ENCODE data around the gene CAT.

The CAT gene

DNA sequence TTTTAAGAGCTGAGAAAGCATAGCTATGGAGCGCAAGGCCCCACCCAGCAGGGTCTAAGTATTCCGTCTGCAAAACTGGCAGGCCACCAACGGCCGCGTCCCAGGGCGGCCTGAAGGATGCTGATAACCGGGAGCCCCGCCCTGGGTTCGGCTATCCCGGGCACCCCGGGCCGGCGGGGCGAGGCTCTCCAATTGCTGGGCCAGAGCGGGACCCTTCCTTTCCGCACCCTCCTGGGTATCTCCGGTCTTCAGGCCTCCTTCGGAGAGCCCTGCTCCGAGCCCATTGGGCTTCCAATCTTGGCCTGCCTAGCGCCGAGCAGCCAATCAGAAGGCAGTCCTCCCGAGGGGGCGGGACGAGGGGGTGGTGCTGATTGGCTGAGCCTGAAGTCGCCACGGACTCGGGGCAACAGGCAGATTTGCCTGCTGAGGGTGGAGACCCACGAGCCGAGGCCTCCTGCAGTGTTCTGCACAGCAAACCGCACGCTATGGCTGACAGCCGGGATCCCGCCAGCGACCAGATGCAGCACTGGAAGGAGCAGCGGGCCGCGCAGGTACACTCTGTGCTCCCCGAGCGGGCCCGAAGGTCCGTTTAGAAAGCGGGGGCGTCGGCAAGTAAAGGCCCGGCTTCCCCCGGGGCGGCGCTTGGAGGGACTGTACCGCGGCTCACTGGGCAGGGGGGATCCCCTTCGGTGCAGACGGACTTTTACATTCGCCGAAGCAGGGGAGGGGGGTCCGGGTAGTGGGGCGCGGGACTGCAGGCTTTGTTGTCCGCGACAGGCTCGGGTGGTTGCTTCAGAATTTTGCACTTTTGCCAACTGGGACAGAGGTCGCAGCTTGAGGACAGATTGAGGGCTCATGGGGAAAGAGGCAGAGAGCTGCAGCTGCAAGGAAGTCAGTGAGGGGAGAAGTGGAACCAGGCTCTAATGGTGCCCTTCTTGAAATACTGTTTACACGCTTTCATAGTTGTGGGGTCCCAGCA, at the start of gene CAT:
CAT (plus strand) TSS at position 406 of the 979 bp plus-strand sequence; CDS start at position 486, 80 bp downstream.
- peak; percentile 95 for DNase-seq (ENCODE audit: low read depth in 2 of 2, low spot score in 1 of 2)

DNA sequence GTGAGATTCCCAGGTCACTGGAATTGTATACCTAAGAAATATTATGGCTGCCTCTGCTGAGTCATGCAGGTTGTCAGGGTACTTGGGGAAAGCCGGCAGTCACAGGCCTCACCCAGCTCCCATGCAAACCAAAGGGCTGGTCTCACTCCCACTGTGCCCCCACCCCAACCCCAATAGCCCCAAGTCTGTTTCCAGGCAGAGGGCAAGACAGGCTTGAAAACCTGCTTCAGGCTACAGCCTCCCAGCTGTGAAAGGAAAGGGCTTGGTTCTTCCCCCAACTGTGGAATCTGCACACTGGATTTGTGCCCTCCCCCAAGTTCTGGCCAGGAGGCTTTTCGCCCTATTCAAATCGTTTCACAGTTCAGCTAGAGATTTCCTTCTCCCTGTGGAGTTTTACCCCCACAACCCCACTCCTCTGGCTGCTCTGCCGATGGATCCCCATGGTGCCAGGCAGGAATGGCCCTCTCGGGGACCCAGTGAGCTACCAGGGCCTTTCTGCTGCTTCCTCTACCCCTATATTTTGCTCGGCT, 43.9 kb upstream of the CAT start:
- no peak for DNase-seq (ENCODE audit: low read depth in 2 of 2, low spot score in 1 of 2)

DNA sequence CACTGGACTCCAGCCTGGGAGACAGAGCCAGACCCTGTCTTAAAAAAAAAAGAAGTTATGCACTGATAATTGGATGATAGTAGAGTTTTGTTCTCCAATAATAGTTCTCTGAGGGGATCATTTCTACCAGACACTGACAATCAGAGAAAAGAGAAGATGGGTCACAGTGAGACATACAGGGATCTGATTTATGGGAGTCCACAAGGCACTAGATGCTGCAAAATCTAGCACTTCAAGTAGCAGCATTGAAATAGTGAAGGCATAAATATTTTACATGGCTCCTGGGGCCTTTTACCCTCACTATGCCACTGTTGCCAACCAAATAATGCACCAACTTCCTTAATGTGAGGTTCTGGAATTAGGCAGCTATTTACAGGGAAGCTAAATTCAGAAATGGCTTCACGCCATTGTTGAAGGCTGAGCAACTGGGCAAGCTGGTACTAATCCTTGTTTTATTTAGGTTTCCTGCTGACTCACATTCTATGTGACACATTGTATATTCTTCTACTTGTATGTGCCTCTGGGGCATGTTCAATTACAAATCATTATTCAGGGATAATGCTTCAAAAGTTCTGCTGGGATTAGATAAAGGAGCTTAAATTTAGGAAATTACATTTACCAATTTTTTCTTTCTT, 42.7 kb upstream of the CAT start:
- DNase-seq (ENCODE audit: low read depth in 2 of 2, low spot score in 1 of 2), result no peak

GRCh38 chr11:34397120-34397519, 41.6 kb upstream of the CAT start:
- DNase-seq (ENCODE audit: low read depth in 2 of 2, low spot score in 1 of 2), result no peak

- DNase-seq (ENCODE audit: low read depth in 2 of 2, low spot score in 1 of 2), result no peak
Measured at GRCh38 chr11:34397811-34398210, 40.9 kb upstream of the CAT start.

GRCh38 chr11:34403431-34403830, 35.3 kb upstream of the CAT start:
- DNase-seq (ENCODE audit: low read depth in 2 of 2, low spot score in 1 of 2), result no peak

GRCh38 chr11:34404280-34404679, 34.5 kb upstream of the CAT start:
- no peak for DNase-seq (ENCODE audit: low read depth in 2 of 2, low spot score in 1 of 2)

GRCh38 chr11:34405079-34405858, 33.5 kb upstream of the CAT start:
- DNase-seq (ENCODE audit: low read depth in 2 of 2, low spot score in 1 of 2), result no peak

- DNase-seq (ENCODE audit: low read depth in 2 of 2, low spot score in 1 of 2), result no peak
Measured at GRCh38 chr11:34406413-34406812, 32.3 kb upstream of the CAT start.

GRCh38 chr11:34407121-34407813, 31.5 kb upstream of the CAT start:
- DNase-seq (ENCODE audit: low read depth in 2 of 2, low spot score in 1 of 2), result no peak

GRCh38 chr11:34408580-34409172, 30.1 kb upstream of the CAT start:
- no peak for DNase-seq (ENCODE audit: low read depth in 2 of 2, low spot score in 1 of 2)

DNA sequence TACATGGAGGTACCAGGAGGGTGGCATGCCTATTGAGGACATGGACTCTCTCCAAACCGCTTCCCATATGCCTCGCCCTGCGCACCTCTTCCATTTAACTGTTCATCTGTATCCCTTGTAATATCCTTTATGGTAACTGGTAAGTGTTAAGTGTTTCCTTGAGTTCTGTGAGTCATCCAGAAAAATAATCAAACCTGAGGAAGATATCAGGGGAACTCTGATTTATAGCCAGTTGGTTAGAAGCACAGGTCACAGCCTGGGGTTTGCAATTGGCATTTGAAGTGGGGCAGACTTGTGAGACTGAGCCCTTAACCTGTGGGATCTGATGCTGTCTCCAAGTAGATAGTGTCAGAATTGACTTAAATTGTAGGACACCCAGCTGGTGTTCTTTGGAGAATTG, 27.6 kb upstream of the CAT start:
- DNase-seq (ENCODE audit: low read depth in 2 of 2, low spot score in 1 of 2), result no peak

DNA sequence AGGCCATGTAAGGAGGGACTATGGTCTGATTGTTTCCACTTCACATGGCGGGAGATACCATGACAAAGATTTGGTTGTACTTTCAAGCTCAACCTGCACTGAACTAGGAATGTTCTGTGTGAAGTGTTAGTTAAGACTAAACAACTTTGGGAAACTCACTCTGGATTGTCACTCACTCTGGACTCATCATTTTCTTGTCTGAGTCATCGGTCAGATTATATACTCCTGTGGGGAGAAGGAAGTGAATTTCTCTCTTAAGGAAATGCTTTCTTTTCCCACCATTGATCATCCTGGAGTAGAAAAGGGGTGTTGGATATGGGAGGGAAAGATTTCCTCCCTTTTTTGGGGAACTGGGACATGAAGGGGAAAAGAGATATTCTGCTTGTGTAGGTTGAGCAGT, 26.9 kb upstream of the CAT start:
- DNase-seq (ENCODE audit: low read depth in 2 of 2, low spot score in 1 of 2), result no peak

DNA sequence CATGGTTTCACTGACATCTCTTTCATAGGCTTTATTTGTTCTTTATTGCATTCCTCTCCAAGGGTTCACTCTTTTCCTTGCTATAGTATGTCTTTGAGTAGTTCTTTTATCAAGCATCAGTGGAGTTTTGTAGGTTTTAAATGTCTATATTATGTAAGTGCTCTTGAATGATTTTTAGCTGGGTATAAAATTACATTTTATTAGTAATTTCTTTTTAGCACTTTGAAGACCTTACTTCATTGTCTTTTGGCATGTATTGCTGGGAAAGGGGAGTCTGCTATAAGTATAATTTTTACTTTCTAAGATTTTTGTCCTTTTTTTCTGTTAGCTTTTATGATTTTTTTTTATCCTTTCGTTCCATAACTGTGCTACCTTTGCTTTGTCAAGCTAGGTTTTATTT, 25.5 kb upstream of the CAT start:
- DNase-seq (ENCODE audit: low read depth in 2 of 2, low spot score in 1 of 2), result no peak

DNA sequence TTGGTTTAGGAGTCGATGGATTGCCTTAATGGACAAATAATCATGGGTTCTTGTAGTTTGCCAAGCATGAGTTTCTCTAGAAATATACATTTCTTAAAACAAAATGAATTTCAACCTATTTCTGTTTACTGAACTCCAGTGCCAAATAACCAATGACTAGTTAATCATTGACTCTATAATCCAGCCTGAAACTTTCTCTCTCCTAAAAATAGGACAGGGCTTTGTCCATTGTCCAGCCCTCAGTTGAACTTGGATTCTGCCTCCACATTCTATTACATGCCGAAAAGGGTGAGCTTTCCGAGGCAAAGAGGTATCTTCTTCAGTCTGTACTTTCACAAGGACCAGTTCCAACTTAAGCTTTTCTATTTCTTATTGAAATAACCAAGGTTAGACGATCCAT, 23.2 kb upstream of the CAT start:
- no peak for DNase-seq (ENCODE audit: low read depth in 2 of 2, low spot score in 1 of 2)

DNA sequence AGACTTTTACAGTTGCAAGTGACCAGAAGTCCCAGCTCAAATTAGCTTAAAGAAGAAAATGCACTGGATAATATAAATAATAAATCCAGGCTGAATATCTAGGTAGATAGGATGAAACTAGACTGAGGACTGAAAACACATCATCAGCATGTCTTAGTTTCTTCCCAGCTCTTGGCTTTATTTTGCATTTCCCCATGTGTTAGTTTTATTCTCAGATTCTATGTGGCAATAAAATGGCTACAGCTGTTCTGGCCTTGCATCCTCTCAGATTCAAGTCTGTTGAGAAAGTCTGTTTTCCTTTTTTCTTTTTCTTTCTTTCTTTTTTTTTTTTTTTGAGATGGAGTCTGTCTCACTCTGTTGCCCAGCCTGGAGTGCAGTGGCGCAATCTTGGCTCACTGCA, 22.6 kb upstream of the CAT start:
- no peak for DNase-seq (ENCODE audit: low read depth in 2 of 2, low spot score in 1 of 2)

DNA sequence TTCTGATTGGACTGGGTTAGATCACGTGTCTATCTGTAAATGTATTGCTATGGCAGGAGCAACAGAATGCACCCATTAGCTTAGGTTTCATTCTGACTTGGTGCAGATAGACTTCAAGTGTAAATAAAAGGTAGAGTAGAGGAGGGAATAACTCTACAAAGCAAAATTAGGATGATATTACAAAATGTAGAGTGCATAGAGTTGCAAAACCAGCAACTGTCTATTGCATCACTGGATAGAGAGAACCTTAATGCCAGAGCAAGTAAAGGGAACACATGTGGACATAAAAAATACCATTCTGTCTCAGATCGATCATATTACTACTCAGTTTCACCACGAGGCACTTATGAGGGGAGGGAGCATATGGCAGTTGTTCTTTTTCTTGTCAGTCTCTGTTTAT, 22.0 kb upstream of the CAT start:
- no peak for DNase-seq (ENCODE audit: low read depth in 2 of 2, low spot score in 1 of 2)

DNA sequence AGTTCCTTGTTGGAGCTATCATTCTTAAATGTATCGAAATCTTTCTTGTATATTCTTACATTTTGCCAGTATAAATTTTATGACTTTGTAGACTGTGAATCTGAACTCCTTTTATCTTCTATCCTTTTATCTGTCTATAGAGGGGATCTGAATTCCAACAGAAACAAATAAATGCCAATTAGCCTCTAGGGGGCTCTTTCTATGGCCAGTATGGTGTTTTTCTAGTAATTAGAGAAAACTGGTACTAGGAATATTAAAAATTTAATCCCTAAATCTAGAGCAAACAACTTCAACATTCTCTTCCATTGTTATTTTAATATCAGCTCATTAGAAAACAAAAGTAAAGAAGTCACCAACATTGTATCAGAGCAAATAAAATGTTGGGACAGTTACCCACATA, 21.5 kb upstream of the CAT start:
- DNase-seq (ENCODE audit: low read depth in 2 of 2, low spot score in 1 of 2), result no peak

- no peak for DNase-seq (ENCODE audit: low read depth in 2 of 2, low spot score in 1 of 2)
Measured at GRCh38 chr11:34419158-34419557, 19.6 kb upstream of the CAT start.

- DNase-seq (ENCODE audit: low read depth in 2 of 2, low spot score in 1 of 2), result no peak
Measured at GRCh38 chr11:34423300-34423699, 15.4 kb upstream of the CAT start.
